GM12875 (cell line): Measurements from ENCODE around the gene RAB15.
A peak's percentile ranks its signal among the peaks of the same experiment; 100 is the strongest.
"Not testable (repeated sequence)": the region's sequence is repeated elsewhere in the genome, so short reads cannot be mapped to it uniquely, and the experiment has no call there.

Experiments
- H3K4me3 ChIP-seq: one replicate; pipeline ENCODE4 v1.5.1; 2011; ENCODE audit warnings: low read depth, low read length, control low read depth
- TF ChIP-seq, protein P1 (sequence below): IDR thresholded peaks from 2 replicates; pipeline ENCODE4 v1.5.1; 2011; ENCODE audit warnings: low read depth, mild to moderate bottlenecking, control low read depth, inconsistent platforms, low read length, moderate library complexity, borderline replicate concordance; ENCODE audit not compliant: insufficient read depth

The RAB15 gene

DNA sequence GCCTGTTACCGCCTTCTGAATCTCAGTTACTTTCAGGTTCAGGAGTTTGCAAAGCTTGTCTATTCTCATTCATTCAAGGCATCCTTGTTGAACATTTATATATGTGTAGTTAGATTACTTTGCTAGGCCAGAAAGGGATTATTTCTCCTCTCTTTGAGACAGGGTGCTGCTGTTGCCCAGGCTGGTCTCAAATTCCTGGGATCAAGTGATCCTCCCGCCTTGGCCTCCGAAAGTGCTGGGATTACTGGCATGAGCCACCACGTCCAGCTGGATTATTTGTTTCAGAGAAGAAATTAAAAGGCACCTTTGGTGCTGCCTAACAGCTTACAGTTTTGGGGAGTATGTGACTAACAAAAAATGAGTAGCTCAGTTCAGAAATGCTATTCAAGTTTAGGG lies 57.1 kb downstream of the RAB15 start:
- H3K4me3 ChIP-seq = peak overlapping the region; percentile 97
- TF ChIP-seq, protein P1, sequence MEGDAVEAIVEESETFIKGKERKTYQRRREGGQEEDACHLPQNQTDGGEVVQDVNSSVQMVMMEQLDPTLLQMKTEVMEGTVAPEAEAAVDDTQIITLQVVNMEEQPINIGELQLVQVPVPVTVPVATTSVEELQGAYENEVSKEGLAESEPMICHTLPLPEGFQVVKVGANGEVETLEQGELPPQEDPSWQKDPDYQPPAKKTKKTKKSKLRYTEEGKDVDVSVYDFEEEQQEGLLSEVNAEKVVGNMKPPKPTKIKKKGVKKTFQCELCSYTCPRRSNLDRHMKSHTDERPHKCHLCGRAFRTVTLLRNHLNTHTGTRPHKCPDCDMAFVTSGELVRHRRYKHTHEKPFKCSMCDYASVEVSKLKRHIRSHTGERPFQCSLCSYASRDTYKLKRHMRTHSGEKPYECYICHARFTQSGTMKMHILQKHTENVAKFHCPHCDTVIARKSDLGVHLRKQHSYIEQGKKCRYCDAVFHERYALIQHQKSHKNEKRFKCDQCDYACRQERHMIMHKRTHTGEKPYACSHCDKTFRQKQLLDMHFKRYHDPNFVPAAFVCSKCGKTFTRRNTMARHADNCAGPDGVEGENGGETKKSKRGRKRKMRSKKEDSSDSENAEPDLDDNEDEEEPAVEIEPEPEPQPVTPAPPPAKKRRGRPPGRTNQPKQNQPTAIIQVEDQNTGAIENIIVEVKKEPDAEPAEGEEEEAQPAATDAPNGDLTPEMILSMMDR = no peak

DNA sequence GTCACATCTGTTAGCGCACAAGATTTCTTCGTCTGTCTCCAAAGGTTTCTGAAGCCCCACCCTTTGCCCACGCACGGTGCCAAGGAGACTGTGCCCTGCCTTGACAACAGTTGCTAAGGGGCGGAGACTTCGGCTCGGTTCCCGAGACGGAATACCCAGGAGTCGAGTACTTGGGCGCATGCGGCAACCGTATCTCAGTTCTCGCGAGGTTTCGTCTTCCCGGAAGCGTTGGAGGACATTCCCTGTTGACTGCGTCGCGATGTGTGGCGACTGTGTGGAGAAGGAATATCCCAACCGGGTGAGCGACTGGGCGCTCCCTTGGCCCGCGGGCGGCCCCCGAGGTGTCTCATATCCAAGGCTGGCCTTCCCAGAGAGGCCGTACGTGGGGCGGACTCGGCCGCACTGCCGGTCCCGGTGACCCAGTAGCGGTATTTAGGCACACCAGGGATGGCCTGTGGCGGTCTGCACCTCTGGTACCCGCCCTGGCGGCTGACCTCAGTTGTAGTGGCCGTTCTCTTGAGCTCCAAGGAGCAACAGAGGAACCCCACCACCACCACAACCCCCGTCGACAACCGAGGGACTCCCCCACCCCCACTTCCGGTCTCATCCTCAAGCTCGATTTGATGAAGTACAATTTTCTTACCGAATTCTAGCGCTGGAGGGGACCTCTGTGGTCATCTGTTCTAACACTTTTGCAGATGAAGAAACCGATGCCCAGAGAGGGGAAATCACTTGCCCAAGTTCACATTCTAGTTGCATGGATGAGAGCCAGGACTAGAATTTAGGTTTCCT lies 57.7 kb downstream of the RAB15 start, which contains the start of gene CHURC1:
TSS of gene CHURC1 (plus strand) at position 219 of the 792 bp plus-strand sequence. CDS start at position 260, 41 bp downstream.
- TF ChIP-seq, protein P1 = no peak
- peak within 1 kb of the TSS; percentile 97 for H3K4me3 ChIP-seq

DNA sequence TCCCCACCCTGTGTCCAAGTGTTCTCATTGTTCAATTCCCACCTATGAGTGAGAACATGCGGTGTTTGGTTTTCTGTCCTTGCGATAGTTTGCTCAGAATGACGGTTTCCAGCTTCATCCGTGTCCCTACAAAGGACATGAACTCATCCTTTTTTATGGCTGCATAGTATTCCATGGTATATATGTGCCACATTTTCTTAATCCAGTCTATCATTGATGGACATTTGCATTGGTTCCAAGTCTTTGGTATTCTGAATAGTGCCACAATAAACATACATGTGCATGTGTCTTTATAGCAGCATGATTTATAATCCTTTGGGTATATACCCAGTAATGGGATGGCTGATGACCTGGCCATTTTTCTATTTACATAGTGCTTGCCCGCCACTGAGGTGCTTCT lies 58.7 kb downstream of the RAB15 start:
- not testable (repeated sequence) for H3K4me3 ChIP-seq

DNA sequence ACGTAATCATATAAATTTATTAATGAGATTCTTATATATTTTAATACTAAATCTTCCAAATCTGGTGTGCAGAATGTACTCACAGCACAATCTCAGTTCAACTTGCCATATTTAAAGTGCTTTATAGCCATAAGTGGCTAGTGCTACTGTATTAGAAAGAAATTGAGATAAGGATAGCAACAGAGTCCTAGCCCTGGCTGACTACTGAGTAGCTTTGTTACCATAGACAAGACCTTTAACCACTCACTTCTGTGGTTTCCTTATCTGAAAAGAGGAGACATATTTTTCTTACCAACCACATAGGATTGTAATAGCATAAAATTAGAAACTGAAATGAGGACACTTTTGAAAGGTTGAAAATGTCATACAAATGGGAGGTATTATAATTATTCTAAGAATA lies 59.9 kb downstream of the RAB15 start:
- H3K4me3 ChIP-seq = no peak overlapping the region

DNA sequence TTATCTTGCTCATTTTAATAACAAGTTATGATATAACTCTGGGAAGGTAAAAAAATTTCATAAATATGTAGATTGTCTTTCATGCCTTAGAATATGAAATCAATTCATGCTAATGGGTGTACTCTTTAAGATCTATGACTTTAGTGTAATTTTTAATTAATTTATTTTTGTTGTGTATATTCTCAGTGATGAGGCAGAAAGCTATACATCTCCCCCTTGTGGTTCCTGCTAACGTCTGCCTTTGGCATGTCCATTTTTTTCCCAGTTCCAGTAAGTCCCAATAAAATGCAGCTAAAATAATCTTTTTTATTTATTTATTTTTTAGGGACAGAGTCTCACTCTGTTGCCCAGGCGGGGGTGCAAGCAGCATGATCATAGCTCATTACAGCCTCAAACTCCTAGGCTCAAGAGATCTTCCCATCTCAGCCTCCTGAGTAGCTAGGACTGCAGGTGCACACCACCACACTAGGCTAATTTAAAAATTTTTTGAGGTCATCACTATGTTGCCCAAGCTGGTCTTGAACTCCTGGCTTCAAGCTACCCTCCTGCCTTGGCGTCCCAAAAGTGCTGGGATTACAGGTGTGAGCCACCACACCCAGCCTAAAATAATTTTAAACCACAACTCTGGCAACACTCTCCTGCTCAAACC lies 61.2 kb downstream of the RAB15 start:
- no peak overlapping the region for H3K4me3 ChIP-seq
- TF ChIP-seq, protein P1 = peak; percentile 32; the same call in 1 of the 2 replicates

More for the DNA sequence above, 59.9 kb downstream of the RAB15 start:
- TF ChIP-seq, protein P1 = no peak

DNA sequence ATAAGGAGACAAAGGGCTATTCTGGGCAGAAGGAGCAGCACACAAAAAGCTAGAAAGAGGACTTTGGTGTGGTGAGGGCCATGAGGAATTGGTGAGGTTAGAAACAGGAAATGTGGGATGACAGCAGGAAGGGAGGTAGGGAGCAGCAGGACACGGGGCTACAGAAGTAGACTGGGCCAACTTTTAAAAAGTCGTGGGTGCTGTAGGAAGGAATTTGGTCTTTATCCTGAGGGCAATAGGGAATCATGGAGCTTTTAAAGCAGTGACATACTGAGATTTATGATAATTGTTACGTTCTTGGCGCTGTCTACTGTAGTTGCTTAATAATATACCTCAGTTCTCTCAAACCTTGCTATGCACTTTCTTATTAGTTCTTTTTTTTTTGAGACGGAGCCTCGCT lies 66.1 kb downstream of the RAB15 start:
- TF ChIP-seq, protein P1 = no peak

DNA sequence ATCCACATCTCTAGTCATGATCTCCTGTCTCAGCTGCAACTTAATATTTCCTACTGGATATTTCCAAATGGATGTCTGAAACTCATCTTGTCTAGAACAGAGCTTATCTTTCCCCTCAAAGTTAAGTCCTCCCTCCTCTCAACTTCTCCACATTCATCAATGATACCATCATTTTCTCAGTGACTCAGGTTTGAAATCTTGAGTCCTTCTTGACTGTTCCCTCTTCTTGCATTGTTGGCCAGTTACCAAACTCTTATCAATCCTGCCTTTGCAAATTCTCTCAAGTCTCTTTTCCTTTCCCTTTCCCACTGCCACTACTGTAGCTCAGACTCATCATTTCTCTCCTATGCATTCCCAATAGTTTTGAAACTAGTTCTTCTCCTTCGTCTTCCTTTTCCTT lies 72.2 kb downstream of the RAB15 start:
- TF ChIP-seq, protein P1 = no peak
- no peak overlapping the region for H3K4me3 ChIP-seq

More for the DNA sequence above, 66.1 kb downstream of the RAB15 start:
- no peak overlapping the region for H3K4me3 ChIP-seq
